ENCODE results near the gene DCHS2.

The DCHS2 gene

DNA sequence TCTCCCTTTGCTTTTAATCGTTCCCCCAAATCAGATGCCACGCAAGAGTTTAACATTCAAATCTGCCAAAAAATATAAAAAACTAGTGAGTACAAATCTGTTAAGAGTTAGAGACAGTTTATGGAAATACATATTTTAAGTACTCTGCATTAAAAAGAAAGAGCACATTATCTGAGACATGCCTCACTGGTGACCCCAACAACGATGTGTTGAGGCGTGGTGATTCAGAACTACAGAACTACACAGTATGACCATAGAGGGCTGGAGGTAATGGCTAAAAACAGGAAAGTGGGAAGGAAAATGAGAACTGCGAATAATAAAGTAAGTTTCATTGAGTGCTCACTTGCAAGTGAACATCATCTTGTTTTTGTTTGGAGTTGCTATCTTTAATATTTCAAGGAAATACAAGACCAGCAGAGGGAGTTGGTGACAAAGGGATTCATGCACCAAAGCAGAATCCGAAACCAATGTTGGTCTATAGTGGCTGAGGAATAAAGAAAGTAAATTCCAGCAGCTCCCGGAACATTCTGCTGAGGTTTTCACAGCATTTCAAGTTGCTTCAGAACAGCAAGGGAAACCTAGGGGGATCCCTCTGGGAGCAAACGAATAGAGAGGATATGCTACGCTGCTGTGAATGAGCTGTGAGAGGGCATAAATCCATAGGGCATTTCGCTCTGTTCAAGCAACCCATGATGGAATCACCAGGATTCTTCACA is 92.2 kb downstream of the DCHS2 start:
- in situ Hi-C loops (cut with MboI; ENCODE audit: low sequenced_read_pairs): no loop called here

DNA sequence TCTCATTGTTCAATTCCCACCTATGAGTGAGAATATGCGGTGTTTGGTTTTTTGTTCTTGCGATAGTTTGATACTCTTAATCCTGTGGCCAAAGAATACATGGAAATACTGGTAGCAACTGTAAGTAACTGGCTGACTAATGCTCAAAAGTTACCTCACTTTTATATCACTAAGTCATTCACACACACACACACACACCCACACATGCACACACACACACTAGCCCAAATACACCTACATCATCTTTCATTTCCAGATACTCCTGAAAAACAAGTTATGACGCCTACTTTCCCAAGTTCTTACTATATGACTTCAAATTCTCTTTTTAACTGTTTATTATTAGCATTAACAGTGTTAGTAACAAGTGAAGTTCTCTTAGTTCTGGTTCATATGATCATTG is 101.3 kb downstream of the DCHS2 start:
- in situ Hi-C loops (cut with MboI; ENCODE audit: low sequenced_read_pairs): no loop called here

DNA sequence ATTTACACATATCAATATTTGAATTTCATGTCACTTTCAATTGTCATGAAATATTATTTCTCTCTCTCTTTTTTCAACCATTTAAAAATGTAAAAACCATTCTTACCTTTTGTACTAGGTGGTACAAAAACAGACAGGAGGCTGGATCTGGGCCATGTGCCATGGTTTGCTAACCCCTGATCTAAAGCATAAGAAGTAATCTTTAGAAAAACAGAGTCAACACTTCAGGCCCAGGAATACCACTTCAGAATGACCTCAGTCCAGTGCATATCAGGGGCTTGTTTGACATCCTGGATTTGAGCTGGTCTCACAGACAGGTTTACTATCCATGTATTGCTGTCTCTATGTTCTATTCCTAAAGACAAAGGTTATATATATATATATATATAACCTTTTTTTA is 102.5 kb downstream of the DCHS2 start:
- in situ Hi-C loops (cut with MboI; ENCODE audit: low sequenced_read_pairs): no loop called here

DNA sequence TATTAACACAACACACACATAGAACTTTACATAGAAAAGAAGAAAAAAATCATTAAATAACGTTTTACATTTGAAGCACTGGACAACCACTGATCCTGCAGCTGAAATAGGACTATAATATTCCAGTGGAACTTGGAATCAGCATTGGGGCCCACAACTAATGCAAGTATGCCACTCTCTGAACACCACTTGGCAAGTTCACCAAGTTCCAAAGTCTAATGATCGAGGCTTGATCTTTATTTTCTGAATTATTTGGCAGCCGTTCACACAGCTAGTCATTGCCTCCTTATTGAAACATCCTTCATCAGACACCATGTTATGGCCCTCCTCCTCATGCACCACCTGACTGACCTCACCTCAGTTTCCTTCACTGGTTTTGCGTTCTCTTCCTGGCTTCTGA is 107.6 kb downstream of the DCHS2 start:
- in situ Hi-C loops (cut with MboI; ENCODE audit: low sequenced_read_pairs): no loop called here

DNA sequence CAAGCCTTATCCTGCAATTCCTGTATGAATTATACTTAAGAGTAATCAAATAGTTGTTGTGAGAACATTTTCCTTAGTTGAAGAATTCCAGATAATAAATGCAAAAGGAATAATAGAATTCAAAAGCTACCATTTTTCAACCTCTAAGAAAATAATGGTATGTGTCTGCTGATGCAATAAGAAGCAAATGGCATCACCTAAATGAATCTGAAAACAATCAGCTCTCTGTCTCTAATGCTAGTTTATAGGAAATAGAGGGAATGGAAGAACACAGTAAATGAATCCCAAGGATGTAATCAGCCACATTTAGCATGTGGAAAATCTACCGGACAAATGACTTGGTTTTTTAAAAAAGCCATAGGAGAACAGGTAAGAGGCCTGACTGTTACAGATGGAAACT is 115.1 kb downstream of the DCHS2 start:
- in situ Hi-C loops (cut with MboI; ENCODE audit: low sequenced_read_pairs): no loop called here

DNA sequence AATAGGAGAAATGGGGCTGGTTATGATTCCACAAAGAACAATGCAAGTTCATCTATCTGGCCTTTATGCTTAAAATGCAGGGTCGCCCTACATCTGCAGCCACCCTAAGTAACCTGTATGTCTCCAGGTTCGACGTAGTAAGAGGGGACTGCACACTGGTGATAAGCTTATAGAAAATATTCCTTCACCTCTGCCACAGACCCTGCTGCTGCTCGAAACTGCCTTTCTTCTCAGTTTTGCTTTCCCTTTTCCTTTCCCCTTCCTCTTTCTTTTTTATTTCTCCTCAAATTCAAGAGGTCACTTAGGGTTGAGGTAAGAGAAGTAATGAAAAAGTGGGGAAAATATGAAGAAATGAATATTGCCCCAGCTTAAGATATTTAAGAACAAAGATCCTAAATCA is 123.5 kb downstream of the DCHS2 start:
- in situ Hi-C loops (cut with MboI; ENCODE audit: low sequenced_read_pairs): no loop called here

DNA sequence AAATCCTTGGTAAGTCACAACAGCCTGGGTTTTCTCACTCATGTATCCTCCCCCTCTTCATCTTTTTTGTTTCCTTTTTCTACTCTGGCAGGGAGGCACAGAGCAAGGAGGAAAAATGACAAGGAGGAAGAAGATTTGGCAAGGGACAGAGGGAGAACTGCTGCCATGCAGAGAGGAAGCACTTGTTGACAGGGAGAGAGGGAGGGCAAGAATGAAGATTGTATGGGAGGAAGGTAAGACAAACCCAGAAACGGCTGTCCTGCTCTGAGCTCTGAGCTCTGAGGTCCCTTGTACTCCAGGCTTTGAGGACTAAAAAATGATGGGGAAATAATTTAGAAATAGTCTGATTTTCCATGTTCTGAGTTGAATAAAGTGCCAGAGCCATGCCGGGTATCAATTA is 123.9 kb downstream of the DCHS2 start:
- in situ Hi-C loops (cut with MboI; ENCODE audit: low sequenced_read_pairs): no loop called here

DNA sequence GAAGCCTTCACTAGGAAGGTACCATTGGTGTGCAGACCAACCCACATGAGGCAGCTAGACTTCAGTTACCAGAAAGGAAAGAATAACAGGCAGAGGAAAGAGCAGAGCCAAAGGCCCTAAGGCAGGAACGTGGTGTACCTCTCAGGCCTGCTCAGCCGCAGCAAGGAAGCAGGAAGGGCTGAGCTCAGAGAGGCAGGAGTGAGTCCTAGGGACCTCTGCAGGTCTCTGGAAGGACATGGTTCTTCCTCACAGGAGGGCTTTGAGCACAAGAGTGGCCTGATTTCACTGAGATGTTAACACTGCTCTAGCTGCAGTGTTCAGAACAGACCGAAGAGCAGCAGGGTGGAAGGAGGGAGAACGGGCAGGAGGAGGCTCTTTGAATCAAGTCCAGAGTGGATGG is 124.6 kb downstream of the DCHS2 start:
- in situ Hi-C loops (cut with MboI; ENCODE audit: low sequenced_read_pairs): no loop called here

DNA sequence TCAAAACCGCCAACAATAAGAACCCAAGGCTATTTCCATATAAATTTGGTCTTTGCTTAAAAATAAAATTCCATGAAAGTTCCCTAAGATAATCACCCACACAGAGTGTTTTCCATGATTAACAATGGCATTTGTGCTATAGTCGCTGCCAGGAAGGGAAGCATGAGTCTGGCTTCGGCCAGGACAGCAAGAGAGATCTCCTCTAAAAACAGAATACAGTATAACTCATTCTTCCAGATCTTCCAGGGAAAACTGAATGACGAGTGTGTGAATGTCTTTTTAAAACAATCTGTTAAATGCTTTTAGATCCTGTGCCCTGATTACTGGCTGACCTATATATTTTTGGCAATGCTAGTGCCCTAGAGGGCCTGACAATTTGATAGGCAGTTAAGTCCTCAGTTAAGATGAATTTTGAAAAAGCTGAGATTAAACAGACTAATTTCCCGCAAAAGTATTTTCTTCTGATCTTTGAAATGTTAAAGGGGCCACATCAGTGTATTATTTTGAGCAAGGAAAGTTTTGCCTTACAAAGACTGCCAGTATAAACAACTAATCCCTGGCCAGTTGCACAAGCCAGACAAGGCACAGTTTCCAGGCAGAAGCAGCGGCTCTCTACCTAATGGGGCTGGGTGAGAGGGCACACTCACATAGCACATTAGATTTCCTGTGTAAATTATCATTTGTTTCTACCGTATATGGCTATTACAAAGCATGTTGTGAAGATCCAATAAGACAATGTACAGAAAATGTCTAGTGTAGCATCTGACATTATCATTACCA is 127.3 kb downstream of the DCHS2 start:
- in situ Hi-C loops (cut with MboI; ENCODE audit: low sequenced_read_pairs): no loop called here

DNA sequence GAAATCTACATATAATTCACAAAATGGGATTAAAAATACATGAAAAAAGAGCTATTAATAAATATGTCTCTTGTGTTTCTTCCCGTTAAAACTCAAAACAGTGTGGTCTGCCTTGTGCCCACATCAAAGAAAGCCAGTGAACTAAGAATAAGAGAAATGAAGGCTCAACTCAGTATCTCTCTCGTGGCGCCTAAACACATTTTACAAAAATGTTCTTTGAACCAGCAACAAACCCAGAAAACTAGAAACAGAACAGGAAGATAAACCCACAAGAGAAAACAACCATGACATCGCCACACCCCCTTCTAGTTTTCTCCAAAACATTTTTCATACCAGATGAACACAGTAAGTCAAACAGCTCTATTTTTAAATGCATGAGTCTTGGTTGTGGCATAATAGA is 130.1 kb downstream of the DCHS2 start:
- in situ Hi-C loops (cut with MboI; ENCODE audit: low sequenced_read_pairs): no loop called here

DNA sequence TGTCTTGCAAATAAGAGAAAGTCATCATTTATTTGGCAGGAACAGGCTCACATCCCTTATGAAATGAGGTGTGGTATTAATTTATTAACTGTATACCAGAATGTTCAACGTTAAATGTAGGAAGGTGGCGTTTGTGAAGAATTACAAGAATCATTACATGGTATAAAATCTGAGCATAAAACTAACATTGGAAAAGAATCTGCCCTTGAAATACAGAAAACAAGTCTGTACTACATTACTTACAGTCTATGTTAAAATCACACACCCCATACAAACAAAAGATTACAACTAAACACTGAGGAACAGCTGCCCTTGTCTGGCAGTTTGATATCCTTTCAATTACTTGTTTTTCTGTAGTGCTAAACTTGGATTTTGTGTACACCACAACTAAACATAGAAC is 131.1 kb downstream of the DCHS2 start:
- in situ Hi-C loops (cut with MboI; ENCODE audit: low sequenced_read_pairs): no loop called here

DNA sequence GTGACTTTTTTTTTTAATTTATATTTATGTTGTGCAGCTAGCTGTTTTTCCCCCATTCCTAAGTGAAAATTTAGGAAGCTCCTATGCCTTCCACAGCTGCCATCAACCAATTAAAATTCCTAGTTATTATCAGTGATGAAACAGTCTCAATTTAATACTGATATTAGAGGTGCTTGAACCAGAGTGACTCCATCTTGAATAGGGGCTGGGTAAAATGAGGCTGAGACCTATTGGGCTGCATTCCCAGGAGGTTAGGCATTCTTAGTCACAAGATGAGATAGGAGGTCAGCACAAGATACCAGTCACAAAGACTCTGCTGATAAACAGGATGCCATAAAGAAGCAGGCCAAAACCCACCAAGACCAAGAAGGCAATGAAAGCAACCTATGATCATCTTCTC is 136.7 kb downstream of the DCHS2 start:
- in situ Hi-C loops (cut with MboI; ENCODE audit: low sequenced_read_pairs): no loop called here

DNA sequence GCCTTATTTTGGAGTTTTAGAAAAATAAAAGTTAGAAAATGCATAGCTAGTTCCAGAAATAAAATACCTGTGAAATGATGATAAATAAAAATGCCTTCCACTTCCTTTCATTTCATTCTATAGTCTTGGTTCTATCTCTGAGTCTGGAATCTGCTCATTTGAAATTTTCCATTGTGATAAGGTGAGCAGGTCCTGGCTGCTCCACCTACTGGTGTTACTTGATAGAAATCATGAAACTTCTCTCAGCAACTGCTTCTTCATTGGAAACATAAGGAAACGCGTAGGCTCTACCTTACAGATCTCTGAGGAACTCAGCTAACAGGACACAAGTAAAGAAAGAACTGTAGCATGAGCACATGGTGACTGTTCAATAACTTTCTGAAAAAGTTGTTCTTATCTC is 141.8 kb downstream of the DCHS2 start:
- in situ Hi-C loops (cut with MboI; ENCODE audit: low sequenced_read_pairs): no loop called here

DNA sequence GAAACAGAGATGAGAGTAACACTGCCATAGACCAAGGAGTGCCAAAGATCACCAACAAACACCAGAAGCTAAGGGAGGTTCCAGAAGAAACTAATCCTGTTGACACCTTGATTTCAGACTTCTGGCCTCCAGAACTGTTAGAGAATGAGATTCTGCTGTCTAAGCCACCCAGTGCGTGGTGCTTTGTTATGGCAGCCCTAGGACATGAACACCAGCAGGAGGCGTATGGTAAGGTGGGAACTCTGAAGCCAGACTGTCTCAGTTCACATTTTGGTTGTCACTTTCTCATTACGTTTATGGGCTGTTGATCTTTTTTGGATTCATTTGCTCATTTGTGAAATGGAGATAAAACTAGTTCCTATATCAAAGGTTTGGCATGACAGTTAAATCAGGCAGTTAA is 142.9 kb downstream of the DCHS2 start:
- in situ Hi-C loops (cut with MboI; ENCODE audit: low sequenced_read_pairs): no loop called here

DNA sequence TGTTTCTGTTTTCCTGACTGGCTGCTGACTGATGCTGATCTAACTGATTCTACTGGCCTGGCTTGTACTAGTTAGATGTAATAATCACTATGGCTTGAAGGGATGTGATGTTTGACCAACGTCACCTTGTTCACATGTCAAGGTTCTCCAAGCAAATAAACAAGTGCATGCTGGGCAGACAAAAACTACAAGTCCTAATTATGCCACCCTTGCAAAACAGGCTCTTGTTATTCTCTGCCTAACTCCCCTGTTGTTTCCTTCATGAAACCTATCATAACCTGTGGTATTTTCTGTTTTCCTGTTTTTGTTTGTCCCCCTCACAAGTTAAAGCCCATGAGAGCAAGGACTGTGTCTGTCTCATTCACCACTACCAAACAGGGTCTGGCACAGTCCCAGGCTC is 146.2 kb downstream of the DCHS2 start:
- in situ Hi-C loops (cut with MboI; ENCODE audit: low sequenced_read_pairs): no loop called here

DNA sequence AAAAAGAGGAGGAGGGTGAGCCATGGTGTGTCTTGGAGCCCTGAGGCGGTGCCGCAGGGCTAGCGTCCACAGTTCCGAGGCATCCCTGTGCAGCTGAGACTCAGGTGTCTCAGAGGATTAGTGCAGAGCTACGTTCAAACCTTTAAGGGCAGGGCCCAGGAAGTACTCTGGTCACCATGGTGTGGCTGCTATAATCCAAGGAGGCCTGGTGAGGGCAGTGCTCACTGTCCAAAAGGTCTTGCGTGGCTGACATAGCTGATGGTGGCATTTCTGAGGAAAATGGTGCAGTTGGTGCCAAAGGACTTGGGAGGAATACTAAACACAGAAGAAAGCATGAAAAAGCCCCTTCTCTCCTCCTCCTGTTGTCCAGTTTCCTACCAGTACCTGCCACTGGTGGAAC is 146.9 kb downstream of the DCHS2 start:
- in situ Hi-C loops (cut with MboI; ENCODE audit: low sequenced_read_pairs): no loop called here

DNA sequence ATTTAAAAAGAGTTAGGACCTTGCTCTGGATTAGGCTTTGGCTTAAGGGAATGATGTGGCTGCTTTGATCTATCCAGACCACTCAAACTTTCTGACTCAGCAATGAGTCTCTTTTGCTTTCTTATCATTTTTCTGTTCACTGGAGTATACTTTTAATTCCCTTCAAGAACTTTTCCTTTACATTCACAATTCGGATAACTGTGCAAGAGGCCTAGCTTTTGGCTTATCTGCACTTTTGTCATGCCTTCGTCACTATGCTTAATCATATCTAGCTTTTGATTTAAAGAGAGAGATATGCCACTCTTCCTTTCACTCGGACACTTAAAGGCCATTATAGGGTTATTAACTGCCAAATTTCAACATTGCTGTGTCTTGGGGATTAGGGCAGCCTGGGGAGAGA is 147.9 kb downstream of the DCHS2 start:
- in situ Hi-C loops (cut with MboI; ENCODE audit: low sequenced_read_pairs): no loop called here

DNA sequence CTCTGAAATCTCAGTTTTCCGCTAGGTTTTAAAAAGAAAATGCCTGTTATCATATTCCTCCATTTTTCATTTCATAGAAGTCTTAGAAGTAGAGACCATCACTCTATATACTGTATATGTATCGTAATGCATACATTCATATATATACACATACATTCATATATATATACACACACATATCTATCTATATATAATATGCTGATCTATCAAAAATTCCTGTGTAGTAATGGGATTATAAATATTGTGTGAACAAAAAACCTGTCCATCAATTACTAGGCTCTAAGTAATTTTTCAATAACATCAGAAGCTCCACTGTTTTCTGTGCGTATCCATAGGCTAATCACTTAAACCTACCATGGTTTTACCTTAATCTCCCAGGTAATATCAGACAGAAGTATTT is 150.2 kb downstream of the DCHS2 start:
- in situ Hi-C loops (cut with MboI; ENCODE audit: low sequenced_read_pairs): no loop called here

DNA sequence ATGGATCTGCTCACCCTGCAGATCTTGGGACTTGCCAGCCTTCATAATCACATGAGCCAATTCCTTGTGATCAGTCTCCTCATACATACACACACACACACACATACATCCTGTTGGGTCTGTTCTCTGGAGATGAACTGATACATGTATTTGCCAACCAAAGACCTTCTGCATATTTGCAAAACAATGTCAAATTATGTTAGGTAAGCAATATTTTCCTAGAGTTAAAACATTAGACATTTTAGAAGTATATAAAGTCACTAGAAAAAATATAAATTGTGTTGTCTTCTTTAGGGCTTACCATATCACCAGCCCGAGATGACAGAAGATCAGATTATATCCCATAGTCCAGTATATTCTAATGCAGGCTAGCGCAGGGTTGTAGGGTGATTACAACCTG is 156.0 kb downstream of the DCHS2 start:
- in situ Hi-C loops (cut with MboI; ENCODE audit: low sequenced_read_pairs): no loop called here

DNA sequence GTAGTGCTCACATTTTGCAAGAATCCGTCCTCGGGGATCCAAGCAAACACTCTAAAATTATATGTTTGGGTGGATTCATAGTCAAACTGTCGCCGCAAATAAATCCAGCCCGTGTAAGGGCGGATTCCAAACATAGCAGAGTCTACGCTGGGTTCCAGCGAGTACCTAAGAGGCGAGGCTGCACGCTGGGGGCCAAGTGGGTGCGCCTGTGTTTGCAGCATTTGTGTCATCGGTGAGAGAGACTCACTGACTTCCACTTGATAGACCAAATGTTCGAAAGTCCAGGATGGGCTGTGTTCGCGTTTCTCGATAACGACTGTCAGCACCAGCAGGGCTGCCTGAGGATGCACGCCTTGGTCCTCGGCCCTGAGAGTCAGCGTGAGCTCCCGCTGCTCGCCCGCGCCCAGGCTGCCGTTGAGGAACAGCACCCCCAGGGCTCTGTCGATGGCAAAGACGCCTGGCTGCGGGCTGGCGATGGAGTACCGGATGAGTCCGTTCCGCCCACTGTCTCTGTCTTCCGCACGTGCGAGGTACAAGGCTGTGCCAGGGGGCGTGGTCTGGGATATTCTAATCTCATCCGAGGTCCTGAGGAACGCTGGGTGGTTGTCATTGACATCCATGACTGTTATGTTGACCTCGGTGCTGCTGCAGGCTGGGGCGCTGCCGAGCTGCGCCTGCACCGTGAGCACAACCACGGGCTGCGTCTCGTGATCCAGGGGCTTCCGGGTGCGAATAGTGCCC is 158.7 kb downstream of the DCHS2 start:
- in situ Hi-C loops (cut with MboI; ENCODE audit: low sequenced_read_pairs): no loop called here

DNA sequence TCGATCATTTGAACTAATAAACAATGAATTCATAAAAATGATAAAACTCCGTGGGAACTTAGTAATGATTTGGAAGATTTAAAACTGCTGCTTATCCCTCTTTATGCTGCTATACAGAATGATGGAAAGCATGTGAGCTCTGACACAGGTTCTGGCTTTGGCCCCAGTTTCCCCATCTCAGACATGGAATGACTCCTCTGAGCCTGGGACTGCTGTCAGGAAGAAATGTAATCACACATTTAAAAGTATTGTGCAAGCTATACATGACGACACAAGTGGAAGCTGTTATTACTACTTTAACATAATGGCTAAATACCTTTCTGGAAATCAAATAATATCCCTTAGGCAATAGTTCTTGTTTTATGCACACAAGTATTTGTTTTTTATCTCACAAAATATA is 161.7 kb downstream of the DCHS2 start:
- in situ Hi-C loops (cut with MboI; ENCODE audit: low sequenced_read_pairs): no loop called here

DNA sequence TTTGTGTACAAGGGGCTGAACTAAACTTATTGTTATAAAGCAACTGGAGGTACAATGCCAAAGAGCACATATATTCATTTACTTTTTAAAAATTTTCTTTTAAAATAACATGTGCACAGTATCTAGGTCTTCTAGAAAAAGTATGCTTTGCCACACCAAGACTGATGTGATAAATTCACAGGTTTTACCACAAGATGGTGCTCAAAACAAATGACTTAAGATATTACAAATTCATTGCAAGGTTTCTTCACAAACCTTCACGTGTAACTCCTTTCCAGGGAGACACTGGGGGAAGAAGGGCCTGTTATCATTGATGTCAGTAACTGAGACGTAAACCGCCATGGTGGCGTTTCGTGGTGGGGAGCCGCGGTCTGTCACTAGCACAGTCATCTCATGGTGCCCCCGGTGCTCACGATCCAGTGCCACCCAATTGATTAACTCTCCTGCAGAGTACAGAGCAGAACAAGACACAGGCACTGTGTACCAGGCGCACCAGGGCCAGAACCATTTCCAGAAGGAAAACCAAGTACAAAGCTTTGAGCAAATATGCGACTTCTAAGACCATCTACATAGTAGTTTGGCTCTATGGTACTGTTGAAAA is 162.2 kb downstream of the DCHS2 start:
- in situ Hi-C loops (cut with MboI; ENCODE audit: low sequenced_read_pairs): no loop called here
